ENCODE measurements around the gene PSD.

The PSD gene

DNA sequence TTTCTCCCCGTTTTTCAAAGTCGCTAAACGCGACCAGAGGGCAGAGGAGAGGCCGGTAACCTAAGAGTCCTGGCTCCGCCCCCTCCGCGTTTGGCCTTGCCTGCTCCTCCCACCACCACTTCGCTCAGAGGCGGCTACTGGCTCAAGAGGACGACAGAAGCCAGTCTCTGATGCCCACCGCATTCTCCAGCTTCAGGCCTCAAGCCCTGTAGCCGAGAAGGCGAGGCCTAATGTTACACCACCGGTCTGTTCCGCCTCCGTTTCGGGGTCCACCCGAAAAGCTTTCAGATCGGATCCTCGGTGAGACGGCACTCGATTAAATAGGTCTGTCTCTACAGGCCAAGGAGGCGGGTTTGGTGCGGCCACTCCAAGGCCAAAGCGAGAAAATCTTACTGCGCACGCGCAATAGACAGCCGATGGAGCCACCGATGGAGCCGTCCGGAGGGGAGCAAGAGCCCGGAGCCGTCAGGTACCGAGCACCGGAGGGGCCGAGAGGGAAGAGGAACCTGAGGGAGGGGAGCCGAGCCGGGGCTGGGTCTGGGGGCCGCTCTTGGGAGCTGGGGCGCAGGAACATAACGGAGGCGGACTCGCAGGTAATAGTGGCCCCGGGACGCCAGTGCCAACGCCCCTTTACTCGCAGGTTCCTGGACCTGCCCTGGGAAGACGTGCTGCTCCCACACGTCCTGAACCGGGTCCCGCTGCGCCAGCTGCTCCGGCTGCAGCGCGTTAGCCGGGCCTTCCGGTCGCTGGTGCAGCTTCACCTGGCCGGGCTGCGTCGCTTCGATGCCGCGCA is 2.3 kb upstream of the PSD start, which contains the start of gene FBXL15:
FBXL15 (plus strand) TSS at position 123 of the 793 bp plus-strand sequence; CDS start at position 417, 294 bp downstream.
- peak; percentile 97 for DNase-seq (ENCODE audit: low read depth)
- TF ChIP-seq, protein P1, sequence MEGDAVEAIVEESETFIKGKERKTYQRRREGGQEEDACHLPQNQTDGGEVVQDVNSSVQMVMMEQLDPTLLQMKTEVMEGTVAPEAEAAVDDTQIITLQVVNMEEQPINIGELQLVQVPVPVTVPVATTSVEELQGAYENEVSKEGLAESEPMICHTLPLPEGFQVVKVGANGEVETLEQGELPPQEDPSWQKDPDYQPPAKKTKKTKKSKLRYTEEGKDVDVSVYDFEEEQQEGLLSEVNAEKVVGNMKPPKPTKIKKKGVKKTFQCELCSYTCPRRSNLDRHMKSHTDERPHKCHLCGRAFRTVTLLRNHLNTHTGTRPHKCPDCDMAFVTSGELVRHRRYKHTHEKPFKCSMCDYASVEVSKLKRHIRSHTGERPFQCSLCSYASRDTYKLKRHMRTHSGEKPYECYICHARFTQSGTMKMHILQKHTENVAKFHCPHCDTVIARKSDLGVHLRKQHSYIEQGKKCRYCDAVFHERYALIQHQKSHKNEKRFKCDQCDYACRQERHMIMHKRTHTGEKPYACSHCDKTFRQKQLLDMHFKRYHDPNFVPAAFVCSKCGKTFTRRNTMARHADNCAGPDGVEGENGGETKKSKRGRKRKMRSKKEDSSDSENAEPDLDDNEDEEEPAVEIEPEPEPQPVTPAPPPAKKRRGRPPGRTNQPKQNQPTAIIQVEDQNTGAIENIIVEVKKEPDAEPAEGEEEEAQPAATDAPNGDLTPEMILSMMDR (conservative IDR thresholded peaks at IDR 0.05; ENCODE audit: low read depth, low read length): no peak
- peak within 1 kb of the TSS; percentile 86 for H3K4me3 ChIP-seq (ENCODE audit: low read depth, low read length)

DNA sequence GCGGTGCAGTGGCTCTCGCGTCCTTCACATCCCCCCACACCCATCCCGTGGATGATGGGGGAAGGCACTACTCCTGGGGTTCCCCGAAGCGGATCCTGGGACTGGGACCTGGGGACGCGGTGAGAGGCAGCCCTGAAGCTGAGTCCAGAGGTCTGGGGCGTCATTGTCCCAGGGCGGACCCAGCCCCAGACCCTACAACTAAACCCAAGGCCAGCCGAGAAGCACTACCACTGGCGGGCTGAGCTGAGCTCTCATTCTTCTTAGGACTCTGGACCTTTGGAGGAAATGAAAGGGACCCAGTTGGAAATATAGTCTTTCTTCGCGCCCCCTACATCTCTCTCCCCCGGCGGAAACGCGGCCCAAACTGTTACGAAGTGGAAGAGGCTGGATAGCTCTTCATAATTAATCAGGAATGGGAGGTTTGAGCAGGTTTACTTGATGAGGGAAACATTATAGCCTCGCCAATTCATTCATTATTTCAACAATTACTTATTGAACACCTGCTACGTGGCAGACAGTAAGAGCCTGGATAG is 1.7 kb upstream of the PSD start:
- TF ChIP-seq, protein P1 (conservative IDR thresholded peaks at IDR 0.05; ENCODE audit: low read depth, low read length): no peak
- DNase-seq (ENCODE audit: low read depth): no peak
- H3K4me3 ChIP-seq (ENCODE audit: low read depth, low read length): peak overlapping the region; percentile 86

- TF ChIP-seq, protein P1 (conservative IDR thresholded peaks at IDR 0.05; ENCODE audit: low read depth, low read length): no peak
- H3K4me3 ChIP-seq (ENCODE audit: low read depth, low read length): peak overlapping the region; percentile 86
- no peak for DNase-seq (ENCODE audit: low read depth)
Measured at GRCh38 chr10:102419269-102420180, 940 bp upstream of the PSD start.

DNA sequence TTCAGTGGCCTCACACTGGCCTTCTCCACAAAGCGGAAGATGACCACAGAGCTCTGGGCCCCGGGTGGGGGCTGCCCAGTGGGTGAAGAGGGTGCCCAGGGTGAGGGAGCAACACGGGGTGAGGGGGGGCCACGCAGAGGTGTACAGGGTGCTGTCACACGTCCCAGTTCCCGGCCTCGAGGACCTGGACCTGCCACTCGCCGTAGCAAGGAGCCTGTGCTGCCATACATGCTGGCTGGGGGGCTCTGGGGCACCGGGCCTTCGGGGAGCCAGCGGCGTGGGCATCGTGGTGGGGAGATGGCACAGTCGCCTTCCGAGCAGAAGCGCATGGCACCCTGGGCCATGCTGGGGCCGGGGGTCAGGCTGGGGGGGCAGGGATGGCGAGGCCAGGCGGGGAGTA is 1.9 kb downstream of the PSD start:
- TF ChIP-seq, protein P1 (conservative IDR thresholded peaks at IDR 0.05; ENCODE audit: low read depth, low read length): no peak
- no peak for DNase-seq (ENCODE audit: low read depth)
- H3K4me3 ChIP-seq (ENCODE audit: low read depth, low read length): no peak overlapping the region

DNA sequence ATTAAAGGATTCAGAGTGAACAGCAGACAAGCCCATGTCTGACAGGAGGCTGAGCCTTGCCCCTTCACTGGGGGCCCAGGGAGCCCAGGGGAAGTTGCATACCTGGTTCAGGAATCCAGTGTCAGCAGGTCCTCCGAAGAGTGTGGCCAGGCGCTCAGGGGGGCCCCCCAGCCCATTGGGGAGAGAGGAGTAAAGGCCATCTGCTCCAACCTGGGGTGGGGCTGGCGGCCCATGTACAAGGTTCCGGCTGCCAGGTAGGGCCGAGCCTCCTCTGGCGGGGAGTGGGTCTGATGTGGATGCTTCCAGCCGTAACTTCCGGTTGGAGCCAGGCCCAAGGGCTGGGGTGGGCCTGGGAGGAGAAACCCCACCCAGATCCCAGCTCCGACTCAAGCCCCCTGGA is 2.3 kb downstream of the PSD start:
- TF ChIP-seq, protein P1 (conservative IDR thresholded peaks at IDR 0.05; ENCODE audit: low read depth, low read length): no peak
- DNase-seq (ENCODE audit: low read depth): no peak
- H3K4me3 ChIP-seq (ENCODE audit: low read depth, low read length): no peak overlapping the region

DNA sequence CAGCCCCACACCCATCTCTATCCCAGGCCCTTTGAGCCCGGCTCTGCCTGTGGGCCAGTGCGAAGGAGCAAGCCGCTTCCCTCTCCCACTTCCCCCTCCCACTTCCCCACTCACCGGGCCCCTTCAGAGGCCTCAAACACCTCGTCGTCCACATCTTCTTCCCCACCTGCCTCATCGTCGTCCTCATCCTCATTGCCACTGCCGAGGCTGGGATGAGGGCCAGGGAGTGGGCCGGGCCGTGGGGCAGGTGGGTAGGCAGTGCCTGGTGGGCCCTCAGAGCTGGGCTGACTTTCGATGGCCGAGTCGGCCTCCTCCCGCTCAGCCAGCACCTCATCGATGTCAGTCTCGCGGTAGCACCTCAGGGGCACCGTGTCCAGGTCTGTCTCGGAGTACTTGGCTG is 3.8 kb downstream of the PSD start:
- TF ChIP-seq, protein P1 (conservative IDR thresholded peaks at IDR 0.05; ENCODE audit: low read depth, low read length): no peak
- DNase-seq (ENCODE audit: low read depth): no peak
- H3K4me3 ChIP-seq (ENCODE audit: low read depth, low read length): no peak overlapping the region
